HCT116 (cell line): Measurements from ENCODE around the gene TLCD3B. TPM values are rescaled to one million over a fixed set of nuclear protein-coding genes. Genes with fewer than 3 reads are reported as not detected.

Experiments used
- ATAC-seq: fragments of 200-7000 bp; cut with Tn5 transposase; 2 replicates; pipeline ENCODE4 v1.9.1; 2020; ENCODE audit warnings: mild to moderate bottlenecking, moderate library complexity
- BruUV-seq: library from RNA; stranded (reverse); fragments of 400-500 nt; replicated peaks from 2 replicates; lab custom pipeline; 2021; lab: Mats Ljungman, UMichigan
- CTCF ChIA-PET: fragments of 300-600 bp; sonication (Branson Sonifier 250); formaldehyde crosslinking; loops from one replicate; lab custom pipeline; 2021; ENCODE audit warnings: antibody characterized with exemption; lab: Charles Lee
- POLR2A ChIA-PET: fragments of 300-600, 350-600 bp; sonication (Branson Sonifier 250); formaldehyde crosslinking; loops from one replicate; lab custom pipeline; 2021; ENCODE audit warnings: antibody characterized with exemption; lab: Charles Lee
- RAD21 ChIA-PET, 2 experiments: fragments of 300-600 bp; sonication (Branson Sonifier 250); formaldehyde crosslinking; loops; one replicate each; lab custom pipeline; 2023; ENCODE audit warnings: low total read pairs in 2 of 2; ENCODE audit not compliant: uncharacterized antibody in 2 of 2, unreplicated experiment in 2 of 2, low non-redundant PET in 1 of 2; lab: Charles Lee
- DNase-seq: peaks from one replicate; pipeline ENCODE4 v3.0.0-alpha.2; 2010; ENCODE audit warnings: low read depth, low spot score
- H2AFZ ChIP-seq: fragments of 200-600 bp; shearing (Covaris generic), sonication (generic); 2 replicates; pipeline ENCODE4 v1.6.1; 2017; ENCODE audit warnings: low read depth, mixed run types, mixed read lengths, antibody characterized with exemption, low read length; ENCODE audit not compliant: poor library complexity, severe bottlenecking
- H3K27ac ChIP-seq: 2 replicates; pipeline ENCODE4 v1.5.1; 2012; ENCODE audit warnings: low read depth, low read length
- H3K27me3 ChIP-seq: fragments of 200-600 bp; sonication (generic); 2 replicates; pipeline ENCODE4 v1.6.1; 2016; ENCODE audit warnings: mixed run types, low read length, mixed read lengths; ENCODE audit not compliant: insufficient read depth
- H3K36me3 ChIP-seq, 2 experiments: fragments of 200-500 bp in 1 of 2; fragments of 200-600 bp in 1 of 2; sonication (Bioruptor generic) in 1 of 2; sonication (generic) in 1 of 2; 2 replicates each; pipeline versions ENCODE4 v1.5.1 to v1.6.1; 2014 to 2016; ENCODE audit warnings: low read length in 2 of 2, inconsistent platforms in 1 of 2, mixed read lengths in 1 of 2, mixed run types in 1 of 2; ENCODE audit not compliant: insufficient read depth in 2 of 2, control insufficient read depth in 1 of 2
- H3K4me1 ChIP-seq, 2 experiments: fragments of 200-600 bp in 1 of 2; sonication (generic) in 1 of 2; 2 replicates each; pipeline versions ENCODE4 v1.5.1 to v1.6.1; 2012 to 2017; ENCODE audit warnings: low read length in 2 of 2, inconsistent platforms in 1 of 2, mild to moderate bottlenecking in 1 of 2, mixed read lengths in 1 of 2, mixed run types in 1 of 2, moderate library complexity in 1 of 2; ENCODE audit not compliant: insufficient read depth in 2 of 2, control insufficient read depth in 1 of 2
- H3K4me2 ChIP-seq: fragments of 200-600 bp; sonication (generic); 2 replicates; pipeline ENCODE4 v1.6.1; 2017; ENCODE audit warnings: mixed run types, low read length, mixed read lengths
- H3K4me3 ChIP-seq, 2 experiments: fragments of 200-600 bp in 1 of 2; sonication (generic) in 1 of 2; replicated peaks in 1 of 2; 2 replicates each; pipeline ENCODE4 v1.5.1; 2011 to 2016; ENCODE audit warnings: low read length in 2 of 2, control low read depth in 1 of 2, low read depth in 1 of 2, mild to moderate bottlenecking in 1 of 2, mixed read lengths in 1 of 2, mixed run types in 1 of 2
- H3K79me2 ChIP-seq: fragments of 200-600 bp; sonication (generic); 2 replicates; pipeline ENCODE4 v1.6.1; 2017; ENCODE audit warnings: mild to moderate bottlenecking, mixed run types, low read length, moderate library complexity, mixed read lengths; ENCODE audit not compliant: insufficient read depth
- H3K9ac ChIP-seq: fragments of 200-600 bp; sonication (generic); 2 replicates; pipeline ENCODE4 v1.6.1; 2016; ENCODE audit warnings: low read length, mixed read lengths
- H3K9me2 ChIP-seq: fragments of 200-600 bp; sonication (generic), shearing (Covaris generic); 2 replicates; pipeline ENCODE4 v1.6.1; 2017; ENCODE audit warnings: mixed run types, mild to moderate bottlenecking, moderate library complexity; ENCODE audit not compliant: insufficient read depth
- H3K9me3 ChIP-seq, 2 experiments: fragments of 200-500 bp in 1 of 2; fragments of 200-600 bp in 1 of 2; sonication (Bioruptor generic) in 1 of 2; sonication (generic) in 1 of 2; 2 replicates each; pipeline ENCODE4 v1.6.1; 2014 to 2017; ENCODE audit warnings: low read length in 2 of 2, mixed read lengths in 2 of 2, inconsistent platforms in 1 of 2, low read depth in 1 of 2, mild to moderate bottlenecking in 1 of 2, mixed run types in 1 of 2, moderate library complexity in 1 of 2; ENCODE audit not compliant: control insufficient read depth in 1 of 2, insufficient read depth in 1 of 2
- H4K20me1 ChIP-seq: fragments of 200-600 bp; sonication (generic), shearing (Covaris generic); 2 replicates; pipeline ENCODE4 v1.6.1; 2017; ENCODE audit warnings: mixed run types, mild to moderate bottlenecking, moderate library complexity; ENCODE audit not compliant: insufficient read depth
- CBX3 ChIP-seq: IDR thresholded peaks from 2 replicates; pipeline ENCODE4 v1.6.1; 2012; ENCODE audit warnings: low read depth
- CEBPB ChIP-seq: IDR thresholded peaks from 2 replicates; pipeline ENCODE4 v1.6.1; 2012; ENCODE audit warnings: low read depth
- CTCF ChIP-seq, 3 experiments: fragments of 200-600 bp in 1 of 3; sonication (generic) in 1 of 3; IDR thresholded peaks in 2 of 3; conservative IDR thresholded peaks in 1 of 3; 2 replicates each; pipeline ENCODE4 v1.5.1; 2012 to 2017; ENCODE audit warnings: low read depth in 2 of 3, low read length in 2 of 3, antibody characterized with exemption in 1 of 3, borderline replicate concordance in 1 of 3, control low read depth in 1 of 3, mild to moderate bottlenecking in 1 of 3, mixed read lengths in 1 of 3, mixed run types in 1 of 3, moderate library complexity in 1 of 3; ENCODE audit not compliant: insufficient read depth in 1 of 3
- ELF1 ChIP-seq: IDR thresholded peaks from 2 replicates; pipeline ENCODE4 v1.6.1; 2012; ENCODE audit warnings: low read depth, borderline replicate concordance
- EZH2 ChIP-seq: fragments of 200-600 bp; sonication (generic); IDR thresholded peaks from 2 replicates; pipeline ENCODE4 v1.6.1; 2017; ENCODE audit warnings: antibody characterized with exemption, mixed run types
- EZH2phosphoT487 ChIP-seq: fragments of 200-600 bp; IDR thresholded peaks from 2 replicates; pipeline ENCODE4 v1.6.1; 2018; ENCODE audit warnings: antibody characterized with exemption, borderline replicate concordance
- FOSL1 ChIP-seq: IDR thresholded peaks from 2 replicates; pipeline ENCODE4 v1.6.1; 2012; ENCODE audit warnings: low read depth
- POLR2A ChIP-seq: IDR thresholded peaks from 2 replicates; pipeline ENCODE4 v1.7.0; 2011; ENCODE audit warnings: borderline replicate concordance; ENCODE audit not compliant: insufficient read depth, insufficient read length; ENCODE audit errors: extremely low read depth
- POLR2AphosphoS5 ChIP-seq: IDR thresholded peaks from 2 replicates; pipeline ENCODE4 v1.6.1; 2011; ENCODE audit warnings: mild to moderate bottlenecking, low read depth, low read length, moderate library complexity
- RAD21 ChIP-seq: IDR thresholded peaks from 2 replicates; pipeline ENCODE4 v1.6.1; 2012; ENCODE audit warnings: low read depth, mild to moderate bottlenecking
- SIN3A ChIP-seq: IDR thresholded peaks from 2 replicates; pipeline ENCODE4 v1.6.1; 2012; ENCODE audit warnings: low read depth
- SP1 ChIP-seq: IDR thresholded peaks from 2 replicates; pipeline ENCODE4 v1.6.1; 2012; ENCODE audit warnings: low read depth
- SRF ChIP-seq: IDR thresholded peaks from 2 replicates; pipeline ENCODE4 v1.6.1; 2012; ENCODE audit warnings: low read depth
- TCF7L2 ChIP-seq: IDR thresholded peaks from 2 replicates; pipeline ENCODE4 v1.7.0; 2011; ENCODE audit warnings: borderline replicate concordance, inconsistent platforms; ENCODE audit not compliant: insufficient read depth, insufficient read length; ENCODE audit errors: extremely low read depth
- YY1 ChIP-seq: IDR thresholded peaks from 2 replicates; pipeline ENCODE4 v1.6.1; 2011; ENCODE audit warnings: low read length, low read depth, moderate library complexity, mild to moderate bottlenecking; ENCODE audit not compliant: insufficient replicate concordance; ENCODE audit errors: extremely low read depth
- ZFX ChIP-seq: fragments of 450-650 bp; IDR thresholded peaks from 2 replicates; pipeline ENCODE4 v1.6.1; 2017
- ZNF274 ChIP-seq: fragments of 200-500 bp; sonication (Bioruptor generic); IDR thresholded peaks from 2 replicates; pipeline ENCODE4 v1.6.1; 2014; ENCODE audit warnings: mild to moderate bottlenecking, low read depth, low read length, inconsistent platforms
- intact Hi-C: fragments of 100-400 bp; cut with micrococcal nuclease; formaldehyde crosslinking; loops from 2 replicates; pipeline ENCODE4 v1.10.0; 2022
- total RNA-seq: library from RNA; stranded (reverse); gene quantifications from one replicate; pipeline ENCODE4 v1.2.1, GENCODE V29; 2021; ENCODE audit not compliant: unreplicated experiment
- TF ChIP-seq, protein P1 (sequence below): IDR thresholded peaks from 2 replicates; pipeline ENCODE4 v1.6.1; 2011; ENCODE audit warnings: mild to moderate bottlenecking, low read length, moderate library complexity; ENCODE audit not compliant: insufficient replicate concordance; ENCODE audit errors: extremely low read depth

Gene TLCD3B
- total RNA-seq, 1 experiment from 2014 or later = 1.0 TPM

- CTCF ChIA-PET = interaction anchor here (2.0 kb wide), 1 partner anchor 14 kb away, joined by 6 read pairs; the partner anchor contains the start of gene TBX6
- H3K9me2 ChIP-seq = no peaks in the 10 kb centered on the region
- no peak overlapping the region for H2AFZ ChIP-seq
- H3K27ac ChIP-seq = no peak overlapping the region
- peak overlapping the region in 1 of 2 experiments; percentile 88; a peak in 2 of 4 replicates for H3K4me3 ChIP-seq
- H3K9ac ChIP-seq = peak overlapping the region; percentile 97; the same call in 1 of the 2 replicates
- BruUV-seq = no TSS peak
- 0 out of 2 replicates have a peak, but pooled peaks cover 4% of the 10 kb centered on the region for H4K20me1 ChIP-seq
- TF ChIP-seq RAD21 = no peak
- TF ChIP-seq FOSL1 = no peak
- no peak for TF ChIP-seq POLR2A
- no peak for TF ChIP-seq SP1
- TF ChIP-seq POLR2AphosphoS5 = no peak
- no peak for TF ChIP-seq TCF7L2
- no peak for TF ChIP-seq CEBPB
- TF ChIP-seq EZH2 = no peak
- TF ChIP-seq, protein P1, sequence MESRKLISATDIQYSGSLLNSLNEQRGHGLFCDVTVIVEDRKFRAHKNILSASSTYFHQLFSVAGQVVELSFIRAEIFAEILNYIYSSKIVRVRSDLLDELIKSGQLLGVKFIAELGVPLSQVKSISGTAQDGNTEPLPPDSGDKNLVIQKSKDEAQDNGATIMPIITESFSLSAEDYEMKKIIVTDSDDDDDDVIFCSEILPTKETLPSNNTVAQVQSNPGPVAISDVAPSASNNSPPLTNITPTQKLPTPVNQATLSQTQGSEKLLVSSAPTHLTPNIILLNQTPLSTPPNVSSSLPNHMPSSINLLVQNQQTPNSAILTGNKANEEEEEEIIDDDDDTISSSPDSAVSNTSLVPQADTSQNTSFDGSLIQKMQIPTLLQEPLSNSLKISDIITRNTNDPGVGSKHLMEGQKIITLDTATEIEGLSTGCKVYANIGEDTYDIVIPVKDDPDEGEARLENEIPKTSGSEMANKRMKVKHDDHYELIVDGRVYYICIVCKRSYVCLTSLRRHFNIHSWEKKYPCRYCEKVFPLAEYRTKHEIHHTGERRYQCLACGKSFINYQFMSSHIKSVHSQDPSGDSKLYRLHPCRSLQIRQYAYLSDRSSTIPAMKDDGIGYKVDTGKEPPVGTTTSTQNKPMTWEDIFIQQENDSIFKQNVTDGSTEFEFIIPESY = no peak
- TF ChIP-seq SRF = no peak
- no peak for TF ChIP-seq ELF1
- TF ChIP-seq SIN3A = no peak
- no peak for TF ChIP-seq ZNF274
- no peak for TF ChIP-seq EZH2phosphoT487
- no peak for TF ChIP-seq CBX3
- TF ChIP-seq ZFX = no peak
- no peak for TF ChIP-seq YY1
- no peak for TF ChIP-seq CTCF (IDR thresholded peaks at IDR 0.05 in 2 of 3, conservative IDR thresholded peaks at IDR 0.05 in 1 of 3; ENCODE audit: borderline replicate concordance in 1 of 3, insufficient read depth in 1 of 3, low read depth in 2 of 3, low read length in 2 of 3)
- TF ChIP-seq, all 23 proteins: peak for 0
- ChIA-PET POLR2A (no interaction called here), RAD21 (no interaction called here)
- no peaks in the 10 kb centered on the region for H3K9me3 ChIP-seq
- peak overlapping the region; percentile 90 for H3K4me2 ChIP-seq
- intact Hi-C loops = no loop called here
- H3K36me3 ChIP-seq = peaks cover 31 to 40% of the 10 kb centered on the region in 2 experiments; a peak in 3 of 4 replicates
- no peak for DNase-seq
- peaks cover 14 to 22% of the 10 kb centered on the region in 2 experiments; a peak in 3 of 4 replicates for H3K4me1 ChIP-seq
- peaks cover 61% of the 10 kb centered on the region for H3K79me2 ChIP-seq
- no peak for ATAC-seq
- H3K27me3 ChIP-seq = no peaks in the 10 kb centered on the region
These were observed 46.6 kb upstream of the TLCD3B start for GRCh38 chr16:30077656-30078055.
